Measurements from ENCODE around the gene THSD7B. TPM values are rescaled to one million over a fixed set of nuclear protein-coding genes. Genes with fewer than 3 reads are reported as not detected.

Gene THSD7B
- total and polyA plus RNA-seq, 2 experiments from 2014 or later = 0.11 TPM; not detected in 1

DNA sequence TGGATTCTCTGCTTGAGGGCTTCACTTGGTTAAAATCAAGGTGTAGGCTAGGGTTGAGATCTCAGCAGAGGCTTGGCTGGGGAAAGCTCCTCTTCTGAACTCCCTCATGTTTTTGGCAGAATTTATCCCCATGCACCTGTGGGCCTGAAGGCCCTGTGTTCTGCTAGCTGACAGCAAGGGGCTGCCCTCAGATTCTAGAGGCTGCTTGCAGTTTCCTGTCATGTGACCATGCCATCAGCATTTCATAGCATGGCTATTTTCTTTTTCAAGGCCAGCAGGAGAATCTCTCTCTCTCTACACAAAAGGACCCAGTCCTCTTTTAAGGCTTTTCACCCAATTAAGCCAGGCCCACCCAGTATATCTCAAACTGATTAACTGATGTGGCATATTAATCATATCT lies 684.1 kb downstream of the THSD7B start:
- H3F3A ChIP-seq (ENCODE audit: insufficient read depth) = no peaks in the 10 kb centered on the region
- no peaks in the 10 kb centered on the region for H3K4me1 ChIP-seq (ENCODE audit: insufficient read depth)
- H3K4me2 ChIP-seq (ENCODE audit: unreplicated experiment) = no peak overlapping the region
- H3K4me3 ChIP-seq = no peak overlapping the region
- no peaks in the 10 kb centered on the region for H3K27me3 ChIP-seq (replicated peaks; ENCODE audit: insufficient read depth)
- H3K36me3 ChIP-seq (ENCODE audit: low read depth) = no peaks in the 10 kb centered on the region
- in situ Hi-C loops (cut with MboI) = no loop called here
- H3K9ac ChIP-seq = no peak overlapping the region
- DNase-seq = no peak
- TF ChIP-seq EZH2 (IDR thresholded peaks at IDR 0.05; ENCODE audit: insufficient read depth, poor library complexity, severe bottlenecking) (no peak), EZH2phosphoT487 (IDR thresholded peaks at IDR 0.05; ENCODE audit: insufficient read depth, low read depth) (no peak)
- no peaks in the 10 kb centered on the region for H4K20me1 ChIP-seq (ENCODE audit: insufficient read depth)
- H3K9me3 ChIP-seq (ENCODE audit: low read depth) = no peaks in the 10 kb centered on the region
- H3K27ac ChIP-seq = no peak overlapping the region
- no peaks in the 10 kb centered on the region for H3K9me2 ChIP-seq (ENCODE audit: insufficient read depth)
- H3K79me2 ChIP-seq (ENCODE audit: insufficient read depth) = no peaks in the 10 kb centered on the region
- H2AFZ ChIP-seq = no peak overlapping the region

DNA sequence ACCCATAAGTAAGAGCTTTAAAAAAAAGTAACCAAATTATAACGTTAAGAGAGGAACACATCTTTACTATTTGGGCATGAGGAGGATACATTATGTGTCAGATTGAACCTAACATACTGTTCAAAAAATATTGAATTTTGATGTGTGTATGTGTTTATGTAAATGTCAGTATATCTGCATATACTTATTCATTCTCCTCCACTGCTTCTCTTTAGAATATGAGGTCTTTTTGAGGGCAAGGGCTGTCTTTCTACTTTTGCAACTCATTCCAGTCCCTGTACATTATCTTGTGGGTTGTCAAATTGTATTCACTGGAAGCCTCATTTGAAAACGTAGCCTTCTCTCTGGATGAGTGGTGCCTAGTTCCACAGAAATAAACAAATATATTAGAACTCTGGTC lies 689.5 kb downstream of the THSD7B start:
- H3K27me3 ChIP-seq (replicated peaks; ENCODE audit: insufficient read depth) = no peaks in the 10 kb centered on the region

DNA sequence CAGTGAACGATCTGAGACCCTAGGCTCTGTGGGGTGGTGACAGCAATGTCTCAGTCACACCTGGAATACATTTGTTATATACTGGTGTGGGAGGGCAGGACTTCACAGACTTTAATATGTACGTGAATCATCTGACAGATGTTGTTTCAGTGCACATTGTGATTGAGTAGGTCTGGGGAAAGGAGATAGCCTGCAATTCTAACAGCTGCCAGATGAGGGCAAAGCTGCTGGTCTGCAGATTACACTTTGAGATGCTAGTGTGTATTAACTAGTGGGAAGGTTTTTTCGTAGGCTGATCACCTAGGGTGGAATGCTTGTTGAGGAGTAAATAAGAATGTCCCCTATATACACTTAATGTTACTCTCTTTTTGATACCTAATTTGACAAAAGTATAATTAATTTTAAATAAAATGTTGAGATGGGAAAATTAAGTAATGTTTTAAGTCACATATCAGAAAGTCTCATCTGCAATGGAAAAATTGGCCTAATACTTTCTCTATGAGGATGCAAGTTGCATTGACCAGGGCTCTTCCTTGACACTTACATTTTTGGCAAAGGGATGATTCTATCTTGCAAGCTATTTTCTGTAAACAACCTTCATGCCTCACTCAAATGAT lies 702.0 kb downstream of the THSD7B start:
- TF ChIP-seq EZH2 (IDR thresholded peaks at IDR 0.05; ENCODE audit: insufficient read depth, poor library complexity, severe bottlenecking) (no peak), EZH2phosphoT487 (IDR thresholded peaks at IDR 0.05; ENCODE audit: insufficient read depth, low read depth) (no peak)
- in situ Hi-C loops (cut with MboI) = no loop called here
- H4K20me1 ChIP-seq (ENCODE audit: insufficient read depth) = no peaks in the 10 kb centered on the region
- no peak overlapping the region for H3K4me2 ChIP-seq (ENCODE audit: unreplicated experiment)
- H3K79me2 ChIP-seq (ENCODE audit: insufficient read depth) = no peaks in the 10 kb centered on the region
- no peaks in the 10 kb centered on the region for H3K27me3 ChIP-seq (replicated peaks; ENCODE audit: insufficient read depth)
- WGBS, 2 experiments (ENCODE audit: low coverage in 1 of 2, low lambda C conversion rate in 2 of 2, missing lambda C conversion rate in 2 of 2) = 19 to 21% methylated on average over 3 of the region's 3 CpGs
- H3K4me3 ChIP-seq = no peak overlapping the region
- H3F3A ChIP-seq (ENCODE audit: insufficient read depth) = no peaks in the 10 kb centered on the region
- no peaks in the 10 kb centered on the region for H3K4me1 ChIP-seq (ENCODE audit: insufficient read depth)
- H3K36me3 ChIP-seq (ENCODE audit: low read depth) = no peaks in the 10 kb centered on the region
- H3K27ac ChIP-seq = no peak overlapping the region
- DNase-seq = peak; percentile 47
- no peak overlapping the region for H3K9ac ChIP-seq
- no peak overlapping the region for H2AFZ ChIP-seq
- H3K9me3 ChIP-seq (ENCODE audit: low read depth) = no peaks in the 10 kb centered on the region
- no peaks in the 10 kb centered on the region for H3K9me2 ChIP-seq (ENCODE audit: insufficient read depth)

More for the DNA sequence above, 689.5 kb downstream of the THSD7B start:
- DNase-seq = no peak
- Histone ChIP-seq H2AFZ (no peak overlapping the region), H3K27ac (no peak overlapping the region), H4K20me1 (ENCODE audit: insufficient read depth) (no peaks in the 10 kb centered on the region), H3K36me3 (ENCODE audit: low read depth) (no peaks in the 10 kb centered on the region), H3K9me2 (ENCODE audit: insufficient read depth) (no peaks in the 10 kb centered on the region), H3K4me3 (no peak overlapping the region), H3K9me3 (ENCODE audit: low read depth) (peaks cover 5% of the 10 kb centered on the region), H3K4me1 (ENCODE audit: insufficient read depth) (no peaks in the 10 kb centered on the region), H3K79me2 (ENCODE audit: insufficient read depth) (no peaks in the 10 kb centered on the region), H3F3A (ENCODE audit: insufficient read depth) (no peaks in the 10 kb centered on the region), H3K9ac (no peak overlapping the region), H3K4me2 (ENCODE audit: unreplicated experiment) (no peak overlapping the region)
- no peak for TF ChIP-seq EZH2phosphoT487 (IDR thresholded peaks at IDR 0.05; ENCODE audit: insufficient read depth, low read depth)
- no peak for TF ChIP-seq EZH2 (IDR thresholded peaks at IDR 0.05; ENCODE audit: insufficient read depth, poor library complexity, severe bottlenecking)
- in situ Hi-C loops (cut with MboI) = no loop called here
- 34 to 36% methylated on average over 2 of the region's 2 CpGs for WGBS, 2 experiments (ENCODE audit: low coverage in 1 of 2, low lambda C conversion rate in 2 of 2, missing lambda C conversion rate in 2 of 2)

DNA sequence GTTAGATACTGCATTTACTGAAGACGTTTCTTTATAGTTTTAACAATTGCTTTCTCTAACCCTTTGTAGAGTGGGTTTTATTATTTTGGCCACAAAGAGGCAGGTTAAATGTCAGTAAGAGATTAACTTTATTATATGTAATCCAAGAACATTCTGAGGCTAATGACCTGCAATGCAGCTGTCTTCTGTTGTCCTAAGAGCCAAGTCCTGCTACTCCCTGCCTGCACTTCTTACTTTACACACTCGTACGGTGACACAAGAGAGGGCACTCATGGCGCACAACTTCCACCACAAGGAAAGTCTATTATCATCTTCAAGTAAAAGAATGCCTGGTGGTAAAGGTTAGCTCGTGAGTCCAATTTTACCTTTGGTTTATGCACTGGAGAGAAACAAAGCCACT lies 727.9 kb downstream of the THSD7B start:
- H3K4me3 ChIP-seq = no peak overlapping the region
- no peak for TF ChIP-seq EZH2phosphoT487 (IDR thresholded peaks at IDR 0.05; ENCODE audit: insufficient read depth, low read depth)
- no peak for TF ChIP-seq EZH2 (IDR thresholded peaks at IDR 0.05; ENCODE audit: insufficient read depth, poor library complexity, severe bottlenecking)
- H3F3A ChIP-seq (ENCODE audit: insufficient read depth) = no peaks in the 10 kb centered on the region
- no peak overlapping the region for H3K9ac ChIP-seq
- H3K27ac ChIP-seq = no peak overlapping the region
- no peak for DNase-seq
- H3K4me1 ChIP-seq (ENCODE audit: insufficient read depth) = no peaks in the 10 kb centered on the region
- H3K79me2 ChIP-seq (ENCODE audit: insufficient read depth) = no peaks in the 10 kb centered on the region
- H4K20me1 ChIP-seq (ENCODE audit: insufficient read depth) = no peaks in the 10 kb centered on the region
- H3K36me3 ChIP-seq (ENCODE audit: low read depth) = no peaks in the 10 kb centered on the region
- no peak overlapping the region for H2AFZ ChIP-seq
- 39 to 44% methylated on average over 5 of the region's 5 CpGs for WGBS, 2 experiments (ENCODE audit: low coverage in 1 of 2, low lambda C conversion rate in 2 of 2, missing lambda C conversion rate in 2 of 2)
- H3K9me2 ChIP-seq (ENCODE audit: insufficient read depth) = no peaks in the 10 kb centered on the region
- H3K27me3 ChIP-seq (replicated peaks; ENCODE audit: insufficient read depth) = no peaks in the 10 kb centered on the region
- in situ Hi-C loops (cut with MboI) = no loop called here
- H3K9me3 ChIP-seq (ENCODE audit: low read depth) = peaks cover 3% of the 10 kb centered on the region
- no peak overlapping the region for H3K4me2 ChIP-seq (ENCODE audit: unreplicated experiment)

DNA sequence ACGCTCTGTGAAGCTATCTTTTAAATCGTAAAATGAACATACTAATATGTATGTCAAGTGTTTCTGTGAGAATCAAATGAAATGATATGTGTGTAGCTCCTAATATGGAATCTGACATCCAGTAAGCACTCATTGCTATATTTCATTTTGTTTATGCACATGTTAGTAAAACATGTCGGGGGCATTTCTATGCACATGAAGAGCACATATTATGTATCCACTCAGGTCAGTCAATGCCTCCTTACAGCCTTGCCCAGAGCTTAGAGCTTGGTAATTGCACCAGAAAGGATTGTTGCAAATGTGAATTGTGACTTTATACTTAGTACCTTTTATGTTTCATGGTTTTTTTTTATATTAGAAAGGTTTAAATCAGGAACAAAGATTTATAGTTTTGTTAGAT lies 735.3 kb downstream of the THSD7B start:
- DNase-seq = no peak
- no peak overlapping the region for H2AFZ ChIP-seq
- no peak overlapping the region for H3K9ac ChIP-seq
- H3K4me1 ChIP-seq (ENCODE audit: insufficient read depth) = no peaks in the 10 kb centered on the region
- H3K27ac ChIP-seq = no peak overlapping the region
- H4K20me1 ChIP-seq (ENCODE audit: insufficient read depth) = no peaks in the 10 kb centered on the region
- no peaks in the 10 kb centered on the region for H3K79me2 ChIP-seq (ENCODE audit: insufficient read depth)
- H3K36me3 ChIP-seq (ENCODE audit: low read depth) = no peaks in the 10 kb centered on the region
- WGBS, 2 experiments (ENCODE audit: low coverage in 1 of 2, low lambda C conversion rate in 2 of 2, missing lambda C conversion rate in 2 of 2) = 23 to 26% methylated on average over 3 of the region's 3 CpGs
- no peaks in the 10 kb centered on the region for H3K9me2 ChIP-seq (ENCODE audit: insufficient read depth)
- no peak overlapping the region for H3K4me3 ChIP-seq
- peaks cover 3% of the 10 kb centered on the region for H3K9me3 ChIP-seq (ENCODE audit: low read depth)
- no peak overlapping the region for H3K4me2 ChIP-seq (ENCODE audit: unreplicated experiment)
- H3K27me3 ChIP-seq (replicated peaks; ENCODE audit: insufficient read depth) = no peaks in the 10 kb centered on the region
- no peaks in the 10 kb centered on the region for H3F3A ChIP-seq (ENCODE audit: insufficient read depth)
- in situ Hi-C loops (cut with MboI) = no loop called here
- TF ChIP-seq EZH2 (IDR thresholded peaks at IDR 0.05; ENCODE audit: insufficient read depth, poor library complexity, severe bottlenecking) = no peak
- TF ChIP-seq EZH2phosphoT487 (IDR thresholded peaks at IDR 0.05; ENCODE audit: insufficient read depth, low read depth) = no peak
